DOHH2 (cell line): ENCODE data around the gene GNA14.

Experiments used
- H3F3A ChIP-seq: fragments of 200-600 bp; sonication (generic), shearing (Covaris generic); 2 replicates; pipeline ENCODE4 v1.6.0; 2016; ENCODE audit warnings: antibody characterized with exemption, mild to moderate bottlenecking; ENCODE audit not compliant: control insufficient read depth, insufficient read depth
- H3K27ac ChIP-seq: fragments of 200-600 bp; sonication (generic); 2 replicates; pipeline ENCODE4 v1.5.1; 2014; ENCODE audit warnings: low read depth, mild to moderate bottlenecking, low read length, moderate library complexity
- H3K27me3 ChIP-seq: fragments of 200-600 bp; sonication (generic); 2 replicates; pipeline ENCODE4 v1.6.1; 2014; ENCODE audit warnings: mild to moderate bottlenecking, low read length, mixed read lengths; ENCODE audit not compliant: control insufficient read depth
- H3K36me3 ChIP-seq: fragments of 200-600 bp; sonication (generic); 2 replicates; pipeline ENCODE4 v1.6.1; 2014; ENCODE audit warnings: mild to moderate bottlenecking, low read length, moderate library complexity, mixed read lengths; ENCODE audit not compliant: control insufficient read depth
- H3K4me1 ChIP-seq: fragments of 200-600 bp; sonication (generic); 2 replicates; pipeline ENCODE4 v1.6.1; 2014; ENCODE audit warnings: mild to moderate bottlenecking, low read length, mixed read lengths; ENCODE audit not compliant: control insufficient read depth
- H3K4me2 ChIP-seq: fragments of 200-600 bp; sonication (generic); 2 replicates; pipeline ENCODE4 v1.6.0; 2014; ENCODE audit warnings: mild to moderate bottlenecking, low read length, moderate library complexity
- H3K4me3 ChIP-seq: fragments of 200-600 bp; sonication (generic); 2 replicates; pipeline ENCODE4 v1.5.1; 2014; ENCODE audit warnings: mild to moderate bottlenecking, low read length, mixed read lengths
- H3K79me2 ChIP-seq: fragments of 200-600 bp; sonication (generic); 2 replicates; pipeline ENCODE4 v1.6.1; 2014; ENCODE audit warnings: mild to moderate bottlenecking, low read length, mixed read lengths; ENCODE audit not compliant: control insufficient read depth
- H3K9me2 ChIP-seq: fragments of 200-600 bp; sonication (generic); replicated peaks from 2 replicates; pipeline ENCODE4 v1.6.1; 2014; ENCODE audit warnings: mild to moderate bottlenecking, low read length, mixed read lengths; ENCODE audit not compliant: control insufficient read depth
- H3K9me3 ChIP-seq: fragments of 200-600 bp; sonication (generic); 2 replicates; pipeline ENCODE4 v1.6.1; 2014; ENCODE audit warnings: antibody characterized with exemption, low read length, mixed read lengths; ENCODE audit not compliant: control insufficient read depth, insufficient read depth
- H4K20me1 ChIP-seq: fragments of 200-600 bp; sonication (generic); 2 replicates; pipeline ENCODE4 v1.6.0; 2014; ENCODE audit warnings: low read depth, mild to moderate bottlenecking, antibody characterized with exemption, low read length, moderate library complexity; ENCODE audit not compliant: control insufficient read depth, insufficient read depth
- CTCF ChIP-seq: fragments of 200-600 bp; sonication (generic); IDR thresholded peaks from one replicate; pipeline ENCODE4 v1.5.1; 2014; ENCODE audit warnings: antibody characterized with exemption, mild to moderate bottlenecking, low read depth, low read length; ENCODE audit not compliant: poor library complexity, severe bottlenecking
- EZH2phosphoT487 ChIP-seq: fragments of 200-600 bp; sonication (generic); IDR thresholded peaks from 2 replicates; pipeline ENCODE4 v1.6.1; 2017; ENCODE audit warnings: borderline replicate concordance, mild to moderate bottlenecking, antibody characterized with exemption, low read length, moderate library complexity, mixed read lengths

GNA14 gene

GRCh38 chr9:77488439-77489126, 159.5 kb downstream of the GNA14 start:
- TF ChIP-seq EZH2phosphoT487 (no peak), CTCF (peak; percentile 42)
- Histone ChIP-seq H3K27ac (no peak overlapping the region), H3K9me3 (no peaks in the 10 kb centered on the region)

DNA sequence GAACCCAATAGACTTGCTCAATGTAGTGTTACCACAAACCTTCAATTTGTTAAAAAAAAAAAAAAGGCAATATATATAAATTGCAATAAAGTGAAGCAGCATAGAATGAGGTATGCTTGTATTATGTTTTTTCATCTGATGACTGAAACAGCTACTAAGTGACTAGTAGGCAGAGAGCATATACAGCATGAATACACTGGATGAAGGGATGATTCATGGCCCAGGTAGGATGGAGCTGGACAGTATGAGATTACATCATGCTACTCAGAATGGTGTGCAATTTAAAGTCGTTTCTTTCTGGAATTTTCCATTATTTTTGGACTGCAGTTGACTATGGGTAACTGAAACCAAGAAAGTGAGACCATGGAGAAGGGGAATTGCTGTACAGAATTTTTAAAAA, 161.2 kb downstream of the GNA14 start:
- Histone ChIP-seq H3F3A (no peaks in the 10 kb centered on the region), H4K20me1 (no peaks in the 10 kb centered on the region), H3K27ac (no peak overlapping the region), H3K9me2 (no peaks in the 10 kb centered on the region), H3K4me1 (no peaks in the 10 kb centered on the region), H3K9me3 (no peaks in the 10 kb centered on the region), H3K27me3 (no peaks in the 10 kb centered on the region; the same call in 1 of the 2 replicates), H3K36me3 (no peaks in the 10 kb centered on the region), H3K4me2 (no peak overlapping the region), H3K79me2 (no peaks in the 10 kb centered on the region), H3K4me3 (no peak overlapping the region)
- no peak for TF ChIP-seq EZH2phosphoT487

More at GRCh38 chr9:77488439-77489126, 159.5 kb downstream of the GNA14 start:
- H3K36me3 ChIP-seq = no peaks in the 10 kb centered on the region
- no peaks in the 10 kb centered on the region for H3K9me2 ChIP-seq
- H4K20me1 ChIP-seq = no peaks in the 10 kb centered on the region
- no peaks in the 10 kb centered on the region; the same call in 1 of the 2 replicates for H3K27me3 ChIP-seq
- H3K79me2 ChIP-seq = no peaks in the 10 kb centered on the region
- no peaks in the 10 kb centered on the region for H3K4me1 ChIP-seq
- H3K4me3 ChIP-seq = no peak overlapping the region
- H3K4me2 ChIP-seq = no peak overlapping the region
- no peaks in the 10 kb centered on the region for H3F3A ChIP-seq

- H4K20me1 ChIP-seq = no peaks in the 10 kb centered on the region
- no peaks in the 10 kb centered on the region for H3K4me1 ChIP-seq
- H3K4me2 ChIP-seq = no peak overlapping the region
- H3K9me3 ChIP-seq = no peaks in the 10 kb centered on the region
- no peaks in the 10 kb centered on the region for H3F3A ChIP-seq
- H3K4me3 ChIP-seq = no peak overlapping the region
- H3K79me2 ChIP-seq = no peaks in the 10 kb centered on the region
- no peak overlapping the region for H3K27ac ChIP-seq
- H3K36me3 ChIP-seq = no peaks in the 10 kb centered on the region
- H3K9me2 ChIP-seq = no peaks in the 10 kb centered on the region
- TF ChIP-seq EZH2phosphoT487 (no peak), CTCF (no peak)
- H3K27me3 ChIP-seq = no peaks in the 10 kb centered on the region; the same call in 1 of the 2 replicates
Observed at GRCh38 chr9:77486463-77486862, 161.7 kb downstream of the GNA14 start.
